DND-41 (cell line): ENCODE results near the gene TMEM132C.

Experiments
- ATAC-seq: fragments of 200-7000 bp; cut with Tn5 transposase; 3 replicates; pipeline ENCODE4 v1.9.1; 2021; ENCODE audit warnings: low read depth; ENCODE audit not compliant: insufficient read depth
- DNase-seq: peaks from one replicate; pipeline ENCODE4 v3.0.0-alpha.2; 2020
- H2AFZ ChIP-seq: 2 replicates; pipeline ENCODE4 v1.6.0; 2012; ENCODE audit warnings: low read depth, low read length
- H3K27ac ChIP-seq: 2 replicates; pipeline ENCODE4 v1.5.1; 2012; ENCODE audit warnings: low read length, inconsistent platforms
- H3K27me3 ChIP-seq: fragments of 200-600 bp; sonication (generic); 2 replicates; pipeline ENCODE4 v1.6.0; 2012; ENCODE audit warnings: low read length, mild to moderate bottlenecking, inconsistent platforms; ENCODE audit not compliant: insufficient read depth, poor library complexity
- H3K36me3 ChIP-seq: 2 replicates; pipeline ENCODE4 v1.5.1; 2012; ENCODE audit warnings: low read length, inconsistent platforms; ENCODE audit not compliant: insufficient read depth
- H3K4me1 ChIP-seq: 2 replicates; pipeline ENCODE4 v1.5.1; 2012; ENCODE audit warnings: mild to moderate bottlenecking, low read length; ENCODE audit not compliant: insufficient read depth
- H3K4me2 ChIP-seq: 2 replicates; pipeline ENCODE4 v1.6.0; 2012; ENCODE audit warnings: mild to moderate bottlenecking, moderate library complexity, low read length, inconsistent platforms; ENCODE audit not compliant: insufficient read depth
- H3K4me3 ChIP-seq, 2 experiments: fragments of 200-600 bp in 1 of 2; shearing (Covaris generic) in 1 of 2; 2 replicates each; pipeline ENCODE4 v1.5.1; 2012 to 2016; ENCODE audit warnings: inconsistent platforms in 2 of 2, low read length in 2 of 2, mild to moderate bottlenecking in 2 of 2, low read depth in 1 of 2, moderate library complexity in 1 of 2
- H3K79me2 ChIP-seq: 2 replicates; pipeline ENCODE4 v1.6.0; 2012; ENCODE audit warnings: low read length, inconsistent platforms; ENCODE audit not compliant: insufficient read depth
- H3K9ac ChIP-seq: 2 replicates; pipeline ENCODE4 v1.6.0; 2012; ENCODE audit warnings: low read depth, mild to moderate bottlenecking, inconsistent platforms, low read length, moderate library complexity
- H3K9me3 ChIP-seq: 2 replicates; pipeline ENCODE4 v1.5.1; 2012; ENCODE audit warnings: low read length, moderate library complexity, mild to moderate bottlenecking, inconsistent platforms; ENCODE audit not compliant: insufficient read depth, severe bottlenecking
- H4K20me1 ChIP-seq: 2 replicates; pipeline ENCODE4 v1.6.0; 2012; ENCODE audit warnings: low read length; ENCODE audit not compliant: insufficient read depth
- EZH2 ChIP-seq: IDR thresholded peaks from 3 replicates; pipeline ENCODE4 v1.6.1; 2012; ENCODE audit warnings: borderline replicate concordance, low read depth, mild to moderate bottlenecking, moderate library complexity, low read length, inconsistent platforms; ENCODE audit not compliant: severe bottlenecking
- TF ChIP-seq, protein P1 (sequence below): IDR thresholded peaks from 2 replicates; pipeline ENCODE4 v1.5.1; 2012; ENCODE audit warnings: borderline replicate concordance, low read length, moderate library complexity, mild to moderate bottlenecking; ENCODE audit not compliant: poor library complexity, severe bottlenecking; ENCODE audit errors: extremely low read depth

The TMEM132C gene

DNA sequence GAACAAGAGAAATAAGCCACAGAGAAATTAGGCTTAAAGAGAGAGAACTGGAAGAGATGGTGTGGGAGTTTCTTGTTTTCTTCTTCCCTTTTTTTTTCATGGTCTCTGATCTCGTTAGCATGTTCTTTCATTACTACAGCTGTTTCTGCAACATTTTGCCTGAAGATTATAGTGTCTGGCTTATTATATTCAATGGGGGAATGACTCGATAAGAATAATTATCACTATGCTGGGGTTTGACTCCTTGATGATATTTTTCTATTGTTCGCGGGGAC lies 70.0 kb downstream of the TMEM132C start:
- Histone ChIP-seq H3K9ac (no peak overlapping the region), H2AFZ (no peak overlapping the region), H3K4me1 (no peaks in the 10 kb centered on the region), H3K4me3 (no peak overlapping the region), H4K20me1 (no peaks in the 10 kb centered on the region), H3K27me3 (no peaks in the 10 kb centered on the region), H3K9me3 (no peaks in the 10 kb centered on the region), H3K4me2 (no peak overlapping the region), H3K36me3 (no peaks in the 10 kb centered on the region), H3K79me2 (no peaks in the 10 kb centered on the region), H3K27ac (no peak overlapping the region)
- DNase-seq (no peak), ATAC-seq (no peak)
- TF ChIP-seq, protein P1, sequence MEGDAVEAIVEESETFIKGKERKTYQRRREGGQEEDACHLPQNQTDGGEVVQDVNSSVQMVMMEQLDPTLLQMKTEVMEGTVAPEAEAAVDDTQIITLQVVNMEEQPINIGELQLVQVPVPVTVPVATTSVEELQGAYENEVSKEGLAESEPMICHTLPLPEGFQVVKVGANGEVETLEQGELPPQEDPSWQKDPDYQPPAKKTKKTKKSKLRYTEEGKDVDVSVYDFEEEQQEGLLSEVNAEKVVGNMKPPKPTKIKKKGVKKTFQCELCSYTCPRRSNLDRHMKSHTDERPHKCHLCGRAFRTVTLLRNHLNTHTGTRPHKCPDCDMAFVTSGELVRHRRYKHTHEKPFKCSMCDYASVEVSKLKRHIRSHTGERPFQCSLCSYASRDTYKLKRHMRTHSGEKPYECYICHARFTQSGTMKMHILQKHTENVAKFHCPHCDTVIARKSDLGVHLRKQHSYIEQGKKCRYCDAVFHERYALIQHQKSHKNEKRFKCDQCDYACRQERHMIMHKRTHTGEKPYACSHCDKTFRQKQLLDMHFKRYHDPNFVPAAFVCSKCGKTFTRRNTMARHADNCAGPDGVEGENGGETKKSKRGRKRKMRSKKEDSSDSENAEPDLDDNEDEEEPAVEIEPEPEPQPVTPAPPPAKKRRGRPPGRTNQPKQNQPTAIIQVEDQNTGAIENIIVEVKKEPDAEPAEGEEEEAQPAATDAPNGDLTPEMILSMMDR: no peak
- no peak for TF ChIP-seq EZH2

DNA sequence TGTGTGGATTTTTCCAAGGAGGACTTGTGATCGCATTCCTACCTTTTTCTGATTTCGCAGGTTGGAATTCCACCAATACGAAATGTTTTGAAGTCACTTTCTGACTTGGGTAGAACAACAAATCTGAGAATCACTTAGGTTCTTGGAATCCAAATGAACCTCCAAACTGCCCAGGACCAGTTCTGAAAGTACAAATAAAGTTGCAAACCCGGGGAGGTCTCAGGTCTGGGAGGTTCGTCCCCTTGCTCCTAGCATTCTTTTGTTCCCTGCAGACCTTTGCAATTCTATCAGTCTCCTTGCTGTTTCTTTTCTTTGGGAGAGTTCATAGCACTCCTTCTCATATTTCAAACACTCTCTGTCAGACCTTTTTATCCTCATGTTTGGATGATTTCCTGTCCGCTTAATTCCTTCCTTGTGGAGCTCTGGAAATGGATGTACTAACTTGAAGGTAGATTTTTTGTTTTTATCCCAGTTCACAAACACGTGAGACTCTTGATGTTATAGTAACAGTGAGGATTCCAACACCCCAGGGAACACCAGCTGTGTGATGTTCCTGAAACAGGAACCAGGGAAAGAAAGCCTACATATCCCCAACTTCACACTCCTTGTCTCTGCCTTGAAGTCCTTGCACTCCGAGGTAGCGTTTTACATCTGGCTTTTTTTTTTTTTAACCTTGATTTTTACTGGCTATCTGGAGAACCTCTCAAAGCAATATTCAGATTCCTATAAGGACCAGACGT lies 70.6 kb downstream of the TMEM132C start:
- Histone ChIP-seq H3K4me3 (no peak overlapping the region), H3K36me3 (no peaks in the 10 kb centered on the region), H3K27me3 (no peaks in the 10 kb centered on the region), H3K9ac (no peak overlapping the region), H4K20me1 (no peaks in the 10 kb centered on the region), H3K4me2 (no peak overlapping the region), H3K9me3 (no peaks in the 10 kb centered on the region), H3K79me2 (no peaks in the 10 kb centered on the region), H3K27ac (no peak overlapping the region), H3K4me1 (no peaks in the 10 kb centered on the region), H2AFZ (no peak overlapping the region)
- DNase-seq: no peak
- ATAC-seq: no peak
- TF ChIP-seq, protein P1: no peak
- no peak for TF ChIP-seq EZH2

GRCh38 chr12:128338386-128339125 lies 71.6 kb downstream of the TMEM132C start:
- no peaks in the 10 kb centered on the region for H3K27me3 ChIP-seq
- no peaks in the 10 kb centered on the region for H3K36me3 ChIP-seq
- H3K9ac ChIP-seq: no peak overlapping the region
- DNase-seq: no peak
- no peak for ATAC-seq
- H3K4me1 ChIP-seq: no peaks in the 10 kb centered on the region
- H3K4me2 ChIP-seq: no peak overlapping the region
- H3K4me3 ChIP-seq: no peak overlapping the region
- no peak for TF ChIP-seq EZH2
- TF ChIP-seq, protein P1: no peak
- no peaks in the 10 kb centered on the region for H3K79me2 ChIP-seq
- H2AFZ ChIP-seq: no peak overlapping the region
- no peaks in the 10 kb centered on the region for H4K20me1 ChIP-seq
- H3K9me3 ChIP-seq: no peaks in the 10 kb centered on the region
- H3K27ac ChIP-seq: no peak overlapping the region
